Spleen (tissue), 7 donors: ENCODE measurements around the gene SPATS2L.

Experiments used
- POLR2A ChIP-seq, 3 donors: fragments of 450-650 bp; IDR thresholded peaks; one replicate each; pipeline ENCODE4 v1.5.1; 2017; ENCODE audit warnings: antibody characterized with exemption in 3 of 3, mild to moderate bottlenecking in 1 of 3
- TF ChIP-seq, protein P1 (sequence below), 11 experiments: fragments of 200-600 bp in 7 of 11; fragments of 450-650 bp in 4 of 11; sonication (generic) in 4 of 11; IDR thresholded peaks in 8 of 11; conservative IDR thresholded peaks in 3 of 11; 1 replicate in 7 of 11; 2 replicates in 4 of 11; pipeline versions ENCODE4 v1.4.0 to v1.8.0; 2016 to 2021; ENCODE audit warnings: antibody characterized with exemption in 11 of 11, inconsistent platforms in 4 of 11, mild to moderate bottlenecking in 1 of 11
- donor health status: DM: no; HTN: no; CAD: no; lungs with moderate emphysema.
- donor health status: DM: no; HTN: no; CAD: no.
- donor health status: DM: no; HTN: no; CAD: no.

DNA sequence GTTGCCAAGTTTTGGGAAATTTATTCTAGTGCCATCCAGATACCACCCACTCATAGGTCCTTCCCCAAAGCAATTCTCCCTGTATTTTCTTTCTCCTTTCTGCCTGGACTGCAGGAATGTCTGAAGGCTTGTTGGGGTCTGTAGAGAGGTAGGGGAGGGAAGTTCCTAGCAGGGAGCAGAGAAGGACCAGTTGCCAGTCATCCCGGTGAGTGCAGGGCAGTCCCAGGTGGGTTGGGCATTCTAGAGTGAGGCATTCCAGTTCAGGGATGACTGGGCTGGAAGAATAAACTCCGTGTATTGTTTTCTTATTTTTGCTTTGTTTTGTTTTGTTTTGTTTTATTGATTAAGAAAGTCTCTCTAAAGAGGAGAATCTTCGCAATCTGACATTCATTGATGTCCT lies 58.1 kb downstream of the SPATS2L start:
- TF ChIP-seq, protein P1, sequence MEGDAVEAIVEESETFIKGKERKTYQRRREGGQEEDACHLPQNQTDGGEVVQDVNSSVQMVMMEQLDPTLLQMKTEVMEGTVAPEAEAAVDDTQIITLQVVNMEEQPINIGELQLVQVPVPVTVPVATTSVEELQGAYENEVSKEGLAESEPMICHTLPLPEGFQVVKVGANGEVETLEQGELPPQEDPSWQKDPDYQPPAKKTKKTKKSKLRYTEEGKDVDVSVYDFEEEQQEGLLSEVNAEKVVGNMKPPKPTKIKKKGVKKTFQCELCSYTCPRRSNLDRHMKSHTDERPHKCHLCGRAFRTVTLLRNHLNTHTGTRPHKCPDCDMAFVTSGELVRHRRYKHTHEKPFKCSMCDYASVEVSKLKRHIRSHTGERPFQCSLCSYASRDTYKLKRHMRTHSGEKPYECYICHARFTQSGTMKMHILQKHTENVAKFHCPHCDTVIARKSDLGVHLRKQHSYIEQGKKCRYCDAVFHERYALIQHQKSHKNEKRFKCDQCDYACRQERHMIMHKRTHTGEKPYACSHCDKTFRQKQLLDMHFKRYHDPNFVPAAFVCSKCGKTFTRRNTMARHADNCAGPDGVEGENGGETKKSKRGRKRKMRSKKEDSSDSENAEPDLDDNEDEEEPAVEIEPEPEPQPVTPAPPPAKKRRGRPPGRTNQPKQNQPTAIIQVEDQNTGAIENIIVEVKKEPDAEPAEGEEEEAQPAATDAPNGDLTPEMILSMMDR (IDR thresholded peaks at IDR 0.05 in 8 of 11, conservative IDR thresholded peaks at IDR 0.05 in 3 of 11): no peak
- TF ChIP-seq POLR2A (IDR thresholded peaks at IDR 0.05): no peak
